Spinal cord (tissue), 10 donors: ENCODE data around the gene AMIGO1. TPM values are rescaled to one million over a fixed set of nuclear protein-coding genes. Genes with fewer than 3 reads are reported as not detected.

Experiments
- DNase-seq, 6 donors: peaks; one replicate each; pipeline versions ENCODE4 v3.0.0 to v3.0.0-alpha.2; 2013 to 2015; ENCODE audit warnings: low spot score in 6 of 6, low read depth in 4 of 6
- H3K27ac ChIP-seq: one replicate; pipeline ENCODE4 v1.5.1; 2013; ENCODE audit warnings: low read depth, low read length, control low read depth
- H3K27me3 ChIP-seq: one replicate; pipeline ENCODE4 v1.6.1; 2013; ENCODE audit warnings: low read length; ENCODE audit not compliant: control insufficient read depth, insufficient read depth
- H3K36me3 ChIP-seq: one replicate; pipeline ENCODE4 v1.6.1; 2013; ENCODE audit warnings: low read length; ENCODE audit not compliant: control insufficient read depth, insufficient read depth
- H3K4me1 ChIP-seq: one replicate; pipeline ENCODE4 v1.6.1; 2013; ENCODE audit warnings: low read length; ENCODE audit not compliant: control insufficient read depth, insufficient read depth
- H3K4me3 ChIP-seq: one replicate; pipeline ENCODE4 v1.5.1; 2013; ENCODE audit warnings: low read depth, low read length, control low read depth
- H3K9me3 ChIP-seq: one replicate; pipeline ENCODE4 v1.6.1; 2013; ENCODE audit warnings: low read length; ENCODE audit not compliant: control insufficient read depth, insufficient read depth
- WGBS: methylation state at CpG from one replicate; pipeline ENCODE4 v1.1.5; 2013; ENCODE audit warnings: missing lambda C conversion rate; ENCODE audit not compliant: insufficient coverage; 5-methylcytosine and 5-hydroxymethylcytosine counted together
- long read RNA-seq, 4 donors: transcript quantifications; one replicate each; lab custom pipeline, GENCODE V29; 2026
- polyA plus RNA-seq, 2 donors: library from polyadenylated mRNA; unstranded; fragments of 120-200 nt; gene quantifications; one replicate each; pipeline ENCODE4 v1.2.1, GENCODE V29; 2013; ENCODE audit not compliant: insufficient read length in 2 of 2
- total RNA-seq, 2 donors: library from RNA; depleted of rRNA in 1 of 2; stranded (reverse); fragments of 120-200 nt in 1 of 2; fragments of >200 nt in 1 of 2; gene quantifications; one replicate each; pipeline versions ENCODE4 v1.2.3 to v1.2.4, GENCODE V29; 2013 to 2014
- donor health status: healthy.

The AMIGO1 gene, protein sequence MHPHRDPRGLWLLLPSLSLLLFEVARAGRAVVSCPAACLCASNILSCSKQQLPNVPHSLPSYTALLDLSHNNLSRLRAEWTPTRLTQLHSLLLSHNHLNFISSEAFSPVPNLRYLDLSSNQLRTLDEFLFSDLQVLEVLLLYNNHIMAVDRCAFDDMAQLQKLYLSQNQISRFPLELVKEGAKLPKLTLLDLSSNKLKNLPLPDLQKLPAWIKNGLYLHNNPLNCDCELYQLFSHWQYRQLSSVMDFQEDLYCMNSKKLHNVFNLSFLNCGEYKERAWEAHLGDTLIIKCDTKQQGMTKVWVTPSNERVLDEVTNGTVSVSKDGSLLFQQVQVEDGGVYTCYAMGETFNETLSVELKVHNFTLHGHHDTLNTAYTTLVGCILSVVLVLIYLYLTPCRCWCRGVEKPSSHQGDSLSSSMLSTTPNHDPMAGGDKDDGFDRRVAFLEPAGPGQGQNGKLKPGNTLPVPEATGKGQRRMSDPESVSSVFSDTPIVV
- total RNA-seq = 10 to 100 TPM; 12.6 to 18.9 TPM
- polyA plus RNA-seq = 10 to 100 TPM; 17.7 to 18.0 TPM
- long read RNA-seq, donor 1, full-length matches to known transcripts = 10 of 10 reads
- long read RNA-seq, donor 1, partial matches to known transcripts = 0 of 10 reads
- long read RNA-seq, donor 1, other reads (novel, unspliced or antisense) = 0 of 10 reads
- long read RNA-seq, donor 2, full-length matches to known transcripts = 4 of 4 reads
- long read RNA-seq, donor 2, partial matches to known transcripts = 0 of 4 reads
- long read RNA-seq, donor 2, other reads (novel, unspliced or antisense) = 0 of 4 reads
- long read RNA-seq, donor 3, full-length matches to known transcripts = 8 of 8 reads
- long read RNA-seq, donor 3, partial matches to known transcripts = 0 of 8 reads
- long read RNA-seq, donor 3, other reads (novel, unspliced or antisense) = 0 of 8 reads
- long read RNA-seq, donor 4, full-length matches to known transcripts = 3 of 3 reads
- long read RNA-seq, donor 4, partial matches to known transcripts = 0 of 3 reads
- long read RNA-seq, donor 4, other reads (novel, unspliced or antisense) = 0 of 3 reads

DNA sequence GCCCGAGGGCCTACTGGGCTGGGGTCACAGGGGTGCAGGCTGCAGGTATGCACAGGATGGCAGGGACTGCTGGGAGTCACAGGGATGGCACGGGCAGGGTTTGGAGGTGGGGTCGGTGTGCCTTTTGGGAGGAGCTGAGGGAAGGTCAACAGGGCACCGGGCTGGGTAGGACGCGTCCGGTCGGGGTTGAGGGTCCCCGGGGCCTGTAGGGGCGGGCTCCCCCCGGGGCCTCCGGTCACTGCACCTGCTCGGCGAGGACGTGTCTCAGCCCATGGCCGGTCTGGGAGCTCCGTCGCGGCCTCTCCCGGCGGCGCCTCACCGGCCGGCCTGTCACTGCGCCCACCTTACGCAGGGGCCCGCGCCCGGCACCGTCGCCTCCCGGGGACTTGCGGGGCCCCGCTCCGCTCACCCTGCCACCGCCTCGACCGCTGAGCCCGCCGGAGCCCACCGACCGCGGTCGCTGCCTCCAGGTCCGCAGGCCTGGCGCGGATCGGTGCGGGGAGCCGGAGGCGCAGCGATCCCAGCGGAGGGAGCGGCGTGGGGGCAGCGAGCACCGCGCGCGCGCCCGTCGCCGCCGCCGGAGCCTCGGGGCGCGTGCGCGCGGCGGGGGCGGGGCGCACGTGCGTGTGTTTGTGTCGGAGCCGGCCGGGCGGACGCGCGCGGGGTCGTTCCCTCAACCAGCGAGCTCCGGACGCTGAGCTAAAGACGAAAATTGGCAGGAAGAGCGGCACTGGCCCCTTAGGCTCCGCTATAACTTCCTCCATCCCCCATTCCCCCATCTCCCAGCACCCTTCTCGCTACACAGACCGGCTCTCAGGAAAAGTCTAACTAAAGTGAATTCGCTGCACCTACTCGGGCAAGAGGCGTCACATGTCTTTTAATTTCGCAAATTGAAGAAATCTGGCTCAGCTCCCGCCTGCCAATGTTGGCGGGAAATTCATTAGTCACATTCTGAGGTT, at the start of gene AMIGO1:
TSS of gene AMIGO1 (minus strand) at position 552 of the 959 bp plus-strand sequence. CDS start 815 bp downstream, outside the sequence.
- Histone ChIP-seq H3K4me1 (peaks cover 20% of the 10 kb centered on the region), H3K27ac (no peak within 1 kb of the TSS), H3K27me3 (peaks cover 2% of the 10 kb centered on the region), H3K4me3 (peak within 1 kb of the TSS; percentile 78), H3K9me3 (no peaks in the 10 kb centered on the region), H3K36me3 (peaks cover 20% of the 10 kb centered on the region)
- WGBS = under 1% methylated on average over 98 of the region's 100 CpGs
- peak in 4 of 6 donors; percentile 50 to 91 (median 76) for DNase-seq

DNA sequence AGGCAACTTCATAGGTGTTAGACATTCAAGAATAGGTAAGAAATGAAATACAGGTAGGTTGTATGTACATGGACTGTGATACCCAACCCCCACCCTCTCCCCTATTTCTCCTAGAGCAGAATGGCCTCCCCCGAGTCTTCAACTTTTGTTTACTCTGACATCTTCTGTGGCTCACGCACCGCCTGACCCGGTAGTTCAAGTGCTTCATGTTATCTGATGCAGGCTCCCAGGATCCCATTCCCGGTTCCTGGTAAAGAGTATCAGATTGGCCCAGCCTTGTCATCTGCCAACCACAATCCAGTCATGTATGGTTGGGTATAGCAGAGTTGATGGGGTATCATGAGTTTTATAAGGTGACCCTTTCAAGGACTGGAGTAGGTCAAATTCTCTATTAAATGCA, 48.0 kb upstream of the AMIGO1 start:
- Histone ChIP-seq H3K27ac (no peak overlapping the region), H3K36me3 (no peaks in the 10 kb centered on the region), H3K27me3 (no peaks in the 10 kb centered on the region), H3K4me3 (no peak overlapping the region), H3K9me3 (no peaks in the 10 kb centered on the region), H3K4me1 (no peaks in the 10 kb centered on the region)
- DNase-seq = no peak
- 100% methylated on average over 1 of the region's 5 CpGs for WGBS

DNA sequence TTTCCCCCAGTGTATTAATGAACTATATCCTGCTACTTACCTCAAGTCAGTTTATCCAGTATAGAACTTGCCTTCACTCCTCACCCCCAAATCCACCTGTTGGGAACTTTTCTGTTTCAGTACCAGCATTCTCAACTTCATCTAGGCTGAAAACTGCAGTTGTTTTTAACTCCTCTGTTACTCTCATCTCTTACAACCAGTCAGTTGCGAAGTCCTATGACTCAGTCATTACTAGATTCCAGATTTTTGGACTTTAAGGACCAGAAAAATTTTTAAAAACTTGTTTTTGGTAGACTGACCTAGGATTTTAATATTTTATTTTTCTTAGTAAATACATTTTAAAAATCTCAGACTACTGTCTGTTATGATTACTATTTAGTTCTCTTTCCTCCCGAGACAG, 47.0 kb upstream of the AMIGO1 start:
- no peak overlapping the region for H3K4me3 ChIP-seq
- H3K9me3 ChIP-seq = no peaks in the 10 kb centered on the region
- DNase-seq = no peak
- no peaks in the 10 kb centered on the region for H3K27me3 ChIP-seq
- no peaks in the 10 kb centered on the region for H3K4me1 ChIP-seq
- H3K27ac ChIP-seq = no peak overlapping the region
- no peaks in the 10 kb centered on the region for H3K36me3 ChIP-seq
- WGBS = no CpG with 5 or more reads among the region's 2 CpGs

DNA sequence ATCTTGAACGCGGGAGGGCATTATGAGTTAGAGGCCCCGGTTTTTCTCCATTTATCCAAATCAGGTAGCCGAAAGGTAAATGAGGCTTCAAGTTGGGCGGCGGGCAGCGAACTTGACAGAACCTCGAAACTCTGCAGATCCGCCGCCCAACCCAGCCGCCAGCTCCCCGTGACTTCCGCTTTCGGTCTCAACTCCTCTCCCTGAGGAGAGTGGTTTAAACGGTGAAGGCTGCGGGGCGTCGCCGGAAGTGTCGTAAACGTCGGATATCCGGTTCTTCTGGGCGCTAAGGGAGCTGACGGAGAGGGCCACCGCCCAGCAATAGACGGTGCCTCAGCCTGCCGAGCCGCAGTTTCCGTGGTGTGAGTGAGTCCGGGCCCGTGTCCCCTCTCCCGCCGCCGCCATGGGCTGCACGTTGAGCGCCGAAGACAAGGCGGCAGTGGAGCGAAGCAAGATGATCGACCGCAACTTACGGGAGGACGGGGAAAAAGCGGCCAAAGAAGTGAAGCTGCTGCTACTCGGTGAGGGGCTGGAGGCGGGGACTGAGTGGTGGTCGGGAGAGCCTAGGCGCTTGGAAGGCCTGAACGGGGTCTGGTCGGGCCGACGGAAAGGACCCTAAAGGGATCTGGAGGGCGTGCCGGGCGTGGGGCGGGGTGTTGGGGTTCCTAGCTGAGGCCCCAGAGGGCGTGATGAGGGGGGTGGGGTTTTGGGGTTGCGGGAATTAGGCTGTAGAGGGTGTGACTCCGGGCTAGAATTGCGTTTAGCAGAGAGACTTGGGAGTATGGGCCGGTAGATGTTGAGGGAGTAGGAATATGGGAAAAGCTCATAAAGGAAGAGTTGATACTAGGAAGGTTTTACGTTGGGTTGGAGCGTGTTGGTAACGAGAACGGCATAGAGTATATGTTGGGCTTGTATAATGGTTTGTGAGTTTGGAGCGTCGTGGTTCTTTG, 39.1 kb upstream of the AMIGO1 start, which contains the start of gene GNAI3:
TSS of gene GNAI3 (plus strand) at position 295 of the 947 bp plus-strand sequence. CDS start at position 401, 106 bp downstream.
- peak; percentile 91 to 99 (median 94) for DNase-seq
- H3K4me3 ChIP-seq = peak within 1 kb of the TSS; percentile 99
- peaks cover 9% of the 10 kb centered on the region for H3K36me3 ChIP-seq
- H3K27me3 ChIP-seq = no peaks in the 10 kb centered on the region
- peaks cover 4% of the 10 kb centered on the region for H3K4me1 ChIP-seq
- WGBS = 0% methylated on average over 64 of the region's 68 CpGs
- H3K9me3 ChIP-seq = no peaks in the 10 kb centered on the region
- peak within 1 kb of the TSS; percentile 97 for H3K27ac ChIP-seq

DNA sequence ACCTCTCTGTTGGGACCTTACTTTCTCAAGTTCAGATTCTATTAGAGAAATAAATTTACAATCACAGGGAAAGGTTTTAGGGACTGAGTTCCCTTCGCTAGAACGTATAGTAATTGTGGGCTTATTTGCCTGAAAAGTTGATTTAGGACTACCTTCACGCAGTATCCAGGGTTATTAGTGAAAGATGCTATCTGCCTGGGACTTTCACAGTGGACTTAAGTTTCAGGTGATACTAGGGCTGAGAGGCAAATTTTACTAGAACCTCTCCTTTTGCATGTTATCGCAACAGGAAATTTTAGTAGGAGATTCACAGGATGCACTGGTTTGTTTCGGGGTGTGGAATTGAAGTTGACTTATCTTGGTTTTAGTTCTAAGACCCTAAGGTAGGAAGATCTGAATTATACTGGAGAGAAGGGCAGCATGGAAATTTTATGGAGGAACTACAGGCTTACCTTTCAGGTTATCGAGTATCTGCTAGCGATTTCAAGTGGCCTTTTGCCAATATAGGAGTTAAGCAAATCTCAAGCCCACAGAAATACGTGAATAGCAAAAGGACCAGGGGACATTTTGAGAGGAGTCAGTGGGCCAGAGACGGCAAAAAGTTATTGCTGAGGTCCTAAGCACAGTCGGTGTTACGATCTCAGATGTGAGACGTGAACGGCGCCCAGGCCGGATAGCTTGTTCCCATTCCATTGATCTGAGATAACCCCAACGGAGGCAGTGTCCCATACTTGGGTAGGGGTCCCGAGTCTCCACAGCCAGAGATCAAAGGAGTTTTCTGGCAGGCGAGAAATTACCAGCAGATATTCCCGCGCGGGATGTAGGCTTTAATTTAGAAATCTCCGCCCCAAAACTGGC, 38.2 kb upstream of the AMIGO1 start:
- Histone ChIP-seq H3K4me1 (peaks cover 4% of the 10 kb centered on the region), H3K4me3 (peak overlapping the region; percentile 99), H3K27me3 (no peaks in the 10 kb centered on the region), H3K36me3 (peaks cover 18% of the 10 kb centered on the region), H3K9me3 (no peaks in the 10 kb centered on the region), H3K27ac (peak overlapping the region; percentile 97)
- DNase-seq = peak in 1 of 6 donors; percentile 17
- WGBS = 6% methylated on average over 17 of the region's 22 CpGs

DNA sequence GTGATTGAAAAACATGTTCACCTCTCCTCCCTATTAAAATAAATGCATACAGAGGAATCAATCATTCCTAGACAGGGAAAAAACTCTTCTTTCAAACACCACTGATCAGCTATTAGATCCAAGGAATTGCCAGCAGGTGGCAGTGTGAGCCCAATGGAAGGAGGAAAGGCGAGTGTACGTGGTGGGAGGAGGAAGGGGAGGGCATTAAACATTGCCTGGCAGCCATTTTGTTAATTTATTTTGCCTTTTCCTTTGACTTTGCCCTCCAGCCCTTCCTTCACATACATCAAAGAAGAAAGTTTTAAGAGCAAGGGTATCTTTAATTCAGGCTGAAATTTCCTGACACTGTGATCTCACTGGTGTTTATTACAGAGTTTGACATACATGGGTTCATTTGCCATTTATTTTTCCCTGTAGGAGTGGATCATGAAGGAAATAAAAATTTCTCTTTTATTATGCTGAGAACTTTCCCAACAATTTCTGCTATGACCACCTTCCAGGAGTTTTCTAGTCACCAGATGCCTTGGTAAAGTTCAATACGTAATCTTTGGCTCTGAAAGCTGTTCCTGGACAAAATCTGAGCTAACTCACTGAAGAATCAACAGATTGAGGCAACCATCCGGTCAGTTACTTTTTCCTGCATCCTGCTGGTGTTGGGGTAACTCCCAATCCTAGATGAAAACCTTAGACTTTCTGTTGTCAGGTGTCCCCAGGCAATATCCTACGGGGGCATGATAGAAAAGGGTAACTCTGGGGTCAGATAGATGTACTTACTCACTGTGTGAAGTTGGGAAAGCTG, 37.0 kb upstream of the AMIGO1 start:
- 71% methylated on average over 2 of the region's 5 CpGs for WGBS

DNA sequence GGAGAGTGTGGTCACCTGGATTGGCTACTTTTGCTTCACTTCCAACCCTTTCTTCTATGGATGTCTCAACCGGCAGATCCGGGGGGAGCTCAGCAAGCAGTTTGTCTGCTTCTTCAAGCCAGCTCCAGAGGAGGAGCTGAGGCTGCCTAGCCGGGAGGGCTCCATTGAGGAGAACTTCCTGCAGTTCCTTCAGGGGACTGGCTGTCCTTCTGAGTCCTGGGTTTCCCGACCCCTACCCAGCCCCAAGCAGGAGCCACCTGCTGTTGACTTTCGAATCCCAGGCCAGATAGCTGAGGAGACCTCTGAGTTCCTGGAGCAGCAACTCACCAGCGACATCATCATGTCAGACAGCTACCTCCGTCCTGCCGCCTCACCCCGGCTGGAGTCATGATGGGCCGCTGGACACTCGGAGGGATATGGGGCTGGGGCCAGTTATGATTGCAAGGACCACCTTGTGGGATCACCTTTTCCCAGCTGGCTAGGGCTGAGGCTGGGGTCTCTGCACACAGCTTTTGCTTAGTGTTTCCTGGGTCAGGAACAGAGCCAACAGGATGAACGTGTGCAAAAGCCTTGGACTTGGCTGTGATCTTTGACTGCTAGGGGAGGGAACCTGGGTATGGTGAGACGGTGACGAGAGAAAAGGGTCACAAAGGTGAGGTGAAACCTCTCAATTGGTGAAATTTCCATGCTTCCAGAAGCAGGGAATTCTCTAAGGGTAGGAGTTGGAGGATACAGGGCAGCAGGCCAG, 34.6 kb upstream of the AMIGO1 start:
- WGBS = 72% methylated on average over 14 of the region's 14 CpGs
- H3K4me3 ChIP-seq = no peak overlapping the region
- peaks cover 26% of the 10 kb centered on the region for H3K4me1 ChIP-seq
- no peaks in the 10 kb centered on the region for H3K9me3 ChIP-seq
- peaks cover 19% of the 10 kb centered on the region for H3K36me3 ChIP-seq
- H3K27me3 ChIP-seq = no peaks in the 10 kb centered on the region
- H3K27ac ChIP-seq = no peak overlapping the region
- DNase-seq = no peak

More for the DNA sequence above, 37.0 kb upstream of the AMIGO1 start:
- H3K9me3 ChIP-seq = no peaks in the 10 kb centered on the region
- peaks cover 19% of the 10 kb centered on the region for H3K36me3 ChIP-seq
- peak overlapping the region; percentile 97 for H3K27ac ChIP-seq
- peak in 5 of 6 donors; percentile 85 to 98 (median 89) for DNase-seq
- no peaks in the 10 kb centered on the region for H3K27me3 ChIP-seq
- H3K4me3 ChIP-seq = peak overlapping the region; percentile 99
- H3K4me1 ChIP-seq = peaks cover 7% of the 10 kb centered on the region
